22Rv1 (cell line): Measurements from ENCODE around the gene PFDN6.

Experiments
- H3K27ac ChIP-seq: fragments of 450-650 bp; 2 replicates; pipeline ENCODE4 v1.5.1; 2017
- ZFX ChIP-seq: fragments of 450-650 bp; IDR thresholded peaks from 2 replicates; pipeline ENCODE4 v1.6.1; 2017; ENCODE audit warnings: antibody characterized with exemption, borderline replicate concordance
- TF ChIP-seq, protein P1 (sequence below): fragments of 450-650 bp; IDR thresholded peaks from 2 replicates; pipeline ENCODE4 v1.5.1; 2017; ENCODE audit warnings: mild to moderate bottlenecking

Gene PFDN6

DNA sequence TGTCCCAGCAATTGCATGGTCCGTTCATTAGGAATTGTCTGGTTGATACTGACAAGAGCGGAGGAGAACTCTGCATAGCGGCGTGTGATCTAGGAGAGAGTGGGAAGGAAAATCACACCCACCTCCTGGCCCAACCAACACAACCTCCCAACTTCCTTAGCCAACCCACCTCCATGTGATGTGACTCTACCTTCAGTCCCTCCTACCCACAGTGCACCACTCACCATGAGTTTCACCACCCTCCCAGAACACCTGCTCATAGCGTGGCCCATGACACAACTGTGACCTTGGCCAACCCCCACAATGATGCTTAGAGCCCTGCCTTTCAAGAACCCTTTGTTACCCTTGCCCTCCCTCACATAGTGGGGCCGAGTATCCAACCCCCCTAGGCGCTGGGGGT is 25.4 kb upstream of the PFDN6 start:
- no peak overlapping the region for H3K27ac ChIP-seq
- no peak for TF ChIP-seq ZFX
- TF ChIP-seq, protein P1, sequence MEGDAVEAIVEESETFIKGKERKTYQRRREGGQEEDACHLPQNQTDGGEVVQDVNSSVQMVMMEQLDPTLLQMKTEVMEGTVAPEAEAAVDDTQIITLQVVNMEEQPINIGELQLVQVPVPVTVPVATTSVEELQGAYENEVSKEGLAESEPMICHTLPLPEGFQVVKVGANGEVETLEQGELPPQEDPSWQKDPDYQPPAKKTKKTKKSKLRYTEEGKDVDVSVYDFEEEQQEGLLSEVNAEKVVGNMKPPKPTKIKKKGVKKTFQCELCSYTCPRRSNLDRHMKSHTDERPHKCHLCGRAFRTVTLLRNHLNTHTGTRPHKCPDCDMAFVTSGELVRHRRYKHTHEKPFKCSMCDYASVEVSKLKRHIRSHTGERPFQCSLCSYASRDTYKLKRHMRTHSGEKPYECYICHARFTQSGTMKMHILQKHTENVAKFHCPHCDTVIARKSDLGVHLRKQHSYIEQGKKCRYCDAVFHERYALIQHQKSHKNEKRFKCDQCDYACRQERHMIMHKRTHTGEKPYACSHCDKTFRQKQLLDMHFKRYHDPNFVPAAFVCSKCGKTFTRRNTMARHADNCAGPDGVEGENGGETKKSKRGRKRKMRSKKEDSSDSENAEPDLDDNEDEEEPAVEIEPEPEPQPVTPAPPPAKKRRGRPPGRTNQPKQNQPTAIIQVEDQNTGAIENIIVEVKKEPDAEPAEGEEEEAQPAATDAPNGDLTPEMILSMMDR: no peak

DNA sequence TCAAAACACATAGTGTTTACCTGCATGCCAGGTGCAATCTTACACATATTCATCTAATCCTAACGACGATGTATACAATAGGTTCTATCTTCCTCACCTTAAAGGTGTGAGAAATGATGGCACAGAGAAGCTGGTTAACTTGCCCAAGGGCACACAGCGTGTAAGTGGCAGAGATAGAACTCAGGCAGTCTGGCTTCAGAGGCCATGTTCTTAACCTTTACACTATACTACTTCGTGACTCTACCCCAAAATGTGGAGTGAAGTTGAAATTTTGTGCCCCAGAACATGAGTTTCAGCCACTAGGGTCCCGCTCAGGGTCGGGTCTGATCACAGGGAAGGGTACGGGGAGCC is 18.3 kb upstream of the PFDN6 start:
- H3K27ac ChIP-seq: peak overlapping the region; percentile 93

DNA sequence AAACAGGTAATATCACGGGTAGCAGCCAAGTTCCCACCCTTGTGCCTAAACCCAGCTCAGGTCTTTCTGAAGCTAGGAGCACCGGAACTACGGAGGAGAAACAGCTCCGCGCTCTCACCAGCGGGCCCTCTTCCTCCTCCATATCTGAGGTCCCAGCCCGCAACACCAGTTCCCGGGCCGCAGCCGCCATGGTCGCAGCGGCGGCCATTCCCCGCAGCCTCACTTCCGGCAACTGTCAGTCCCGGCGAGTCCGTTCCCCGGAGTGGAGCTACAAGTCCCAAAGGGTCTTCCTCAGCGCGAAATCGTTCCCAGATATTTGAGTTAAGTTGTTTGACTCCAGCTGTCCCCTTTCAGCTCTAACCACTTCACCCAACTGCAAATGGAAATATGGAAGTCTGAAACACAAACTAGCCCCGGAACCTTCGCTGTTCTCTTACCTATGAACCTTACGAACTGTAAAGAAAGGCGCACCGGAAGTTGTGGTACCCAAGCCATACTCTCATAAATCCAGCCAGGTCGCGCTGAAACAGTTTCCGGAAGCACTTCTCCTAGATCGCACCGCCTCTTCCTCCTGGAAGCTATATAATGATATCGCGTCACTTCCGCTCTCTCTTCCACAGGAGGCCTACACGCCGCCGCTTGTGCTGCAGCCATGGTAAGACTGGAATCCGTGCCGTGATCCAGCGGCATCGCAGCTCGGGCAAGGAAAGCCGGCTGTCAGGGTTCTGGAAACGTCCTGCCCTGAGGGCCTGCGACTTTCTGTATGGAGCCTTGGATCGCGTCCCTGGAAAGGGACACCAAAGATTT is 17.7 kb upstream of the PFDN6 start, which contains the start of the genes RPS18 and VPS52:
Gene RPS18 (plus strand): TSS at position 608 of the 807 bp plus-strand sequence. CDS start 45 bp downstream, at position 653.
Gene VPS52 (minus strand): TSS at position 409 of the 807 bp plus-strand sequence. CDS start 201 bp downstream, at position 208.
- H3K27ac ChIP-seq: peak within 1 kb of the TSS; percentile 93
- TF ChIP-seq ZFX: no peak
- TF ChIP-seq, protein P1: no peak

More for the DNA sequence above, 18.3 kb upstream of the PFDN6 start:
- no peak for TF ChIP-seq ZFX
- TF ChIP-seq, protein P1: no peak

DNA sequence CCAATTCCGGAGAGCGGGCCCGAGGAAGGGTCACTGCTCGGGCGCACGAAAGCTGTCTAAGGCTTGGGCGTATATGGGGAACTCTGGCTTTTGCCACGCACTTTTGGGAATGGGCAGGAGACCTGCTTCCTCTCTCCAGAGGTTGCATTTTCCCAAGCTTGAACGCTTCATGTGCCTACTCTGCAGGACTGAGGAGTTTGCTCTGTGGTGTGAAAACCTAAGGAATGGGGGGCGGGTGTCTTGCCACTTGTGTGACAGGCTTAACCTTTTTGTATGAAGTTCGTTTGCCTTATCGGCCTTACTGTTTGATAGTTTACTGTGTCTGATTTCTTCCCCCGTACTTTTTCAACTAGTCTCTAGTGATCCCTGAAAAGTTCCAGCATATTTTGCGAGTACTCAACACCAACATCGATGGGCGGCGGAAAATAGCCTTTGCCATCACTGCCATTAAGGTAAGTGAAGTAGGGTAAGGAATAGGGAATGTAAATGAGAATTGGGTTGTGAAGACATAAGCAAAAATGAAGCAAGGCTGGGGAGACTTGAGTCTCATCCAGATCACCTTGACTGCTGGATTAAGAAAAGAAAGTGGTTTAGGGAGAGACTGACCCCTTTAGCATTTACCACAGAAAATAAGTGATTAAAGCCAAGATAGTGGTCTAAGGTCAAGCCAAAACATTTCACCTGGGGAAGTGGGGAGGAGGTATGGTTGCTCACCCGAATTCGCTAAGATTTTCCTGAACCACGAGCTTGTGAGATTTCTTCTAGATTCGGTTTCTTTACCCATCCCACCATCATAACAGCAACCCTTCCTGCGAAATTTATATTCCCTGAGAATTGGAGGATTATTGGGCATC is 16.9 kb upstream of the PFDN6 start:
- TF ChIP-seq ZFX: no peak
- TF ChIP-seq, protein P1: no peak
- peak overlapping the region; percentile 93 for H3K27ac ChIP-seq

DNA sequence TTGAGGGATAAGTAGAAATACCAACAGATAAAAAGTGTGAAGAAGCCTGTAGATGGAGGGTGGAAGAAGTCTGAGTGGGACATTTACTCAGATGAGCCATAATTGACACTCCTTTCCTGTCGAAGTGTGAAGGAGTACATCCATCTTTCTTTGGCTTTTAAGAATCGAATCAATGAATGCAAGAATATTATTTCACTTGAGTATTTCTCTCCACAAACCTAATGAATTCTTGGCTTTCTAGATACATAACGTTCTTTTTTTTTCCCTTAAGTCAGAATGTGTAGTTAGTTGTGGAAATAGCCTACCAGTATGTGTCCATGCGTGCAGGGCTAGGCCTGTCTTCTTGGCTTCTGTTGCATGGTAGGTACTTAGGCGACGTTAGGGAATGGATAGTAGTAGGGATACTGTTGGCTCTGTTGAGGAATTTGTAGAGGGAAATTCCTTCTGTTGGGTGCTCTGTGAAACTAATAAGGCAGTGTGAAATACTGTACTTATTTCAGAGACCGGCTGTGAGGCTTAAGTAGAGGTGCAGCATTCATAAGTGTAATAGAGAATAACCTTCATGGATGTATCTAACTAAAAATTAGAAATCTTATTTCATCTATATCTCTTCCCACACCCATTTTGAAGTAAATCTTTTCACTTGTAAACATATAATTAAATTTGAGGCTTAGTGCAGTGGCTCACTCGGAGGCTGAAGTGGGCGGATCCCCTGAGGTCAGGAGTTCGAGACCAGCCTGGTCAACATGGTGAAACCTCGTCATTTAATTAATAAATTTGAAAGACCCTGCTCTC is 16.1 kb upstream of the PFDN6 start:
- H3K27ac ChIP-seq: peak overlapping the region; percentile 93
- no peak for TF ChIP-seq ZFX
- TF ChIP-seq, protein P1: no peak

DNA sequence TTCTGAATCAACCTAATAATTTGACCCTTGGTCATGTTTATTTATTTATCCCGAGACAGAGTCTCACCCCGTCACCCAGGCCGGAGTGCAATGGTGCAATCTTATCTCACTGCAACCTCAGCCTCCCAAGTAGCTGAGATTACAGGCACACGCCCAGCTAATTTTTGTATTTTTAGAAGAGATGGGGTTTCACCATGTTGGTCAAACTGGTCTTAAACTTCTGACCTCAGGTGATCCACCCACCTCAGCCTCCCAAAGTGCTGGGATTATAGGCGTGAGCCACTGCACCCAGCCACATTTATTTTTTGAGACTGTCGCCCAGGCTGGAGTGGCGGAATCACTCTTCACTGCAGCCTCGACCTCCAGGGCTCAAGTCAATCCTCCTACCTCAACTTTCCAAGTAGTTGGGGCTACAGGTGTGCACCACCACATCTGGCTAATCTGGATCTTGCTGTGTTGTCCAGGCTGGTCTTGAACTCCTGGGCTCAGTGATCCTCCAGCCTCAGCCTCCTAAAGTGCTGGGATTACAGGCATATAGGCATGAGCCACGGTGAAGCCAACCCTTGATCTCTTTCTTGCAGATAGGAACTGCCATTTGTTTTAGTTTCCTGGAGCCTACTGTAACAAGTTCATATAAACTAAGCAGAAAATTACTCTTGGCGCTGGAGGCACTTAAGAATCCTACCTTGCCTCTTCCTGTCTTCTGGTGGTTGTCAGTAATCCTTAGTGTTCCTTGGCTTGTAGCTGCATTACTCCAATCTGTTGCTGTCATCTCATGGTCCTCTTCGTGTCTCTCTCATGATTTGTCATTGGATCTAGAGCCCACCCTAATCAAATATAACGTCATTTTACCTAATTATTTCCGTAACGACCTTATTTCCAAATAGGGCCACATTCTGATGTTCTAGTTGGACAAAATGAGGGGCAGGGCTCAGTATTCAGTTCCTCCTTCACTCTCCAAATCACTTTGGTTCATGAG is 15.2 kb upstream of the PFDN6 start:
- TF ChIP-seq, protein P1: no peak
- no peak for TF ChIP-seq ZFX
- peak overlapping the region; percentile 93 for H3K27ac ChIP-seq

DNA sequence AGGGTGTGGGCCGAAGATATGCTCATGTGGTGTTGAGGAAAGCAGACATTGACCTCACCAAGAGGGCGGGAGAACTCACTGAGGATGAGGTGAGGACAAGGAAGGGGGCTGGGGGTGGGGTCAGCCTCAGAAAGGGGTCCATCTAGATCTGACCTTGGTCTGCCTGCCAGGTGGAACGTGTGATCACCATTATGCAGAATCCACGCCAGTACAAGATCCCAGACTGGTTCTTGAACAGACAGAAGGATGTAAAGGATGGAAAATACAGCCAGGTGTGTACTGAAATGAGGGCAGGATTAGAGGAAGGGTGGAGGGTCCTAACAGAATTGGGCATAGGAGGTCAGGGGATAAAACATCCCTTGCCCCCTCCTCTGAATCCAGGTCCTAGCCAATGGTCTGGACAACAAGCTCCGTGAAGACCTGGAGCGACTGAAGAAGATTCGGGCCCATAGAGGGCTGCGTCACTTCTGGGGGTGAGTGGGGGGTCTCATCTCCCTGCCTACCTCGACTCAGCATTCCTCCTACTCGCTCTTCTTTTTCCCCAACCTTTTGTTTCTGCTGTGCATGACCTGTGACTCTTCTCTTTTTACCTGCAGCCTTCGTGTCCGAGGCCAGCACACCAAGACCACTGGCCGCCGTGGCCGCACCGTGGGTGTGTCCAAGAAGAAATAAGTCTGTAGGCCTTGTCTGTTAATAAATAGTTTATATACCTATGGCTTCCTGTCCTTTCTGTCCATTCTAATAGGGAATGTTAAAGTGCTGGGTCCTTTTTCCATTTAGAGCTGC is 13.4 kb upstream of the PFDN6 start:
- peak overlapping the region; percentile 93 for H3K27ac ChIP-seq
